ENCODE measurements around the gene USO1.
"Not testable (repeated sequence)": the region's sequence is repeated elsewhere in the genome, so short reads cannot be mapped to it uniquely, and the experiment has no call there.

Gene USO1

DNA sequence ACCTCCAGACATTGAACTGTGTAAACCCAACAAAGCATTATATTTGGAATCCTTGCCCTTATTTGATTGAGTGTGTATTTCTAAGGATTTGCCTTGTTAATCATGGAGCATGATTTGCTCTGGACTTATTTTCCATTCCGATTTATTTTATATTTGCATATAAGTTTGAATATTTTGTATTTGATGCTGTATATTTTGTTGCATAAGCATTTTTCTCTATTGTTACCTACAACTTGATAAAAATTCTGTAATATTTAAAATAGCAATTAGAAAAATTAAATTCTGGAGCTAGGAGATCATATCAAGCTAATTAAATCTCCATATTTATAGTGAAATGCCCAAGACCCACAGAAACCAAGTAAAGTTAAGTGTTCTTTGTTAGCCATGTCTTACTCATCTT, 47.2 kb downstream of the USO1 start:
- DNase-seq = no peak

DNA sequence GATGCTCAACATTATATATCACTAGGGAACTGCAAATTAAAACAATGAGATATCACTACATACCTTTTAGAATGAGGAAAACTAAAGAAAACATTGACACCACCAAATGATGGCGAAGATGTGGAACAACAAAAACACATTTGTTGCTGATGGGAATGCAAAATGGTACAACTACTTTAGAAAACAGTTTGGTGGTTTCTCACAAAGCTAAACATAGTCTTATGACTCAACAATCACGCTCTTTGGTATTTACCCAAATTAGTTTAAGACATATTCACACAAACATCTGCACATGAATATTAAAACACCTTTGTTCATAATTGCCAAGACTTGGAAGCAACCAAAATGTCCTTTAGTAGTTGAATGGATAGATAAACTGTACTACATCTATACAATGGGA, 53.2 kb downstream of the USO1 start:
- DNase-seq = no peak

DNA sequence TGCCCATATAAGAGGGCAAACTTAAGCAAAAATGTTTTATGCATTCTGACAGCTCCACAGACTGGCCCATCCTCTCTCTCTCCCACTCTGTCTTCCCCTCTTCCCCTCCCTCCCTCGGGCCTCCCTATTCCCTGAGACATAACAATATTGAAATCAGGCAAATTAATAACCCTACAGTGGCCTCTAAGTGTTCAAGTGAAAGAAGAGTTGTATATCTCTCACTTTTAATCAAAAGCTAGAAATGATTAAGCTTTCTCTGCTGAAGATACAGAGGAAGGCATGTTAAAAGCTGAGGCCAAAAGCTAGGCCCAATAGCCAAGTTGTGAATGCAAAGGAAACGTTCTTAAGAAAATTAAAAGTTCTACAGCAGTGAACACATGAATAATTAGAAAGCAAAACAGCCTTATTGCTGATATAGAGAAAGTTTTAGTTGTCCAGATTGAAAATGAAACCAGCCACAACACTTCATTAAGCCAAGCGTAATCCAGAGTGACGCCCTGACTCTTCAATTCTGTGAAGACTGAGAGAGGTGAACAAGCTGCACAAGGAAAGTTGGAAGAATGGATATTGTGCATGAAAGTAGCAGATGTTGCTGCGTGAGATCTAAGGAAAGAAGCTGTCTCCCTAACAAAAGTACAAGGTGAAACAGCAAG, 54.9 kb downstream of the USO1 start:
- no peak for DNase-seq

DNA sequence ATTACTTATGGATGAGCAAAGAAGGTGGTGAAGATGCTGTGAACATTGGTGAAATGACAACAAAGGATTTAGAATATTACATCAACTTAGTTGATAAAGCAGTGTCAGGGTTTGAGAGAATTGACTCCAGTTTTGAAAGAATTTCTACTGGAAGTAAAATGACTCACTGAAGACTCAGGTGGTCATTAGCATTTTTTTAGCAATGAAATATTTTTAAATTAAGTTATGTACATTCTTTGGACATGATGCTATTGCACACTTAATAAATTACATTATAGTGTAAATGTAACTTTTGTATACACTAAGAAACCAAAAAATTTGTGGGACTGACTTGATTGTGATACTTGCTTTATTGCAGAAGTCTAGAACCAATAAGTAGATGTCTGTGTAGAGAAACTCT, 56.9 kb downstream of the USO1 start:
- DNase-seq = no peak

DNA sequence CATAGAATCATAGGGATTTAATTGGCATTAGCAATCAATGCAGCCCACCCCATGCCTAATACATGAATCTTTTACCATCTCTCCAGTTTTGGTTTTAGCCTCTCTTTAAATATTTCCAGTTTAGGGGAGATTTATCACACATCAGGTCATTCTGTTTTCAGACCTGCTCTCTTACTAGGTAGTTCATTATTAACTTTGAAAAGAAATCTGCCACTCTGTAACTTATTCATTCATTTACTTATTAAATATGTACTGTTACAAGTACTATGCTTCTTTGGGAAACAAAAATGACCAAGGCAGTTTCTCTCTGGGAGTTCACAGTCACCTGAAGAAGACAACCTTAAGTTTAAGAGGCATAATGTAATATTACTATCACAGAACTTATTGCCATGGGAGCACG, 62.1 kb downstream of the USO1 start:
- DNase-seq = no peak

DNA sequence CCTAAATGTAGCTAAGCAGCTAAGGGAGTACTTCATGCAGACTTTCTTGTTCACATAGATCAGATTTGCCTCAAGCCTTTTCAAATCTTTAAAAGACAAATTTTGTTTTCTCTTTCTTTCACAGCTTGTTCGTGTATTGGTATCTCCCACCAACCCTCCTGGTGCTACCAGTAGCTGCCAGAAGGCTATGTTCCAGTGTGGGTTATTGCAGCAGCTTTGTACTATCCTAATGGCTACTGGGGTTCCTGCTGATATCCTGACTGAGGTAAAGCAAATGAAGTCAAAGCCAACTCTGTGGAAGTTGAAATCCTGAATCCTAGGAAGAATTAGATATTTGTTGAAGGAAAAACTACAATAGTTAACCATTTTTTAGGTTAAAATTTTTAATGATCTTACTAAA, 62.6 kb downstream of the USO1 start:
- no peak for DNase-seq

DNA sequence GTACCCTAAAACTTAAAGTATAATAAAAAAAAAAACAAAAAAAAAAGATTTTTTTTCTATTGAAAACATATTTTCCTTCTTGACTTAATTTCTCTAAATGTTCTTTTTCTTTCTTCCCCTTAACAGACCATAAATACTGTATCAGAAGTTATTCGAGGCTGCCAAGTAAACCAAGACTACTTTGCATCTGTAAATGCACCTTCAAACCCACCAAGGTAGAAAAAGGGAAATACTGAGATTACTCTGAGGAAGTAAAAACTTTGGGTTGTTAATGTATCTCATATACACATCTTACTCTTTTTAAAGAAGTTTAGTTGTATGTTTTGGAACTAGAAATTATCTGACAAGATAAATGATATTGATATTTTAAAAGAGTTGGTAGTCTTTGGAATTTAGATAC, 65.6 kb downstream of the USO1 start:
- no peak for DNase-seq

DNA sequence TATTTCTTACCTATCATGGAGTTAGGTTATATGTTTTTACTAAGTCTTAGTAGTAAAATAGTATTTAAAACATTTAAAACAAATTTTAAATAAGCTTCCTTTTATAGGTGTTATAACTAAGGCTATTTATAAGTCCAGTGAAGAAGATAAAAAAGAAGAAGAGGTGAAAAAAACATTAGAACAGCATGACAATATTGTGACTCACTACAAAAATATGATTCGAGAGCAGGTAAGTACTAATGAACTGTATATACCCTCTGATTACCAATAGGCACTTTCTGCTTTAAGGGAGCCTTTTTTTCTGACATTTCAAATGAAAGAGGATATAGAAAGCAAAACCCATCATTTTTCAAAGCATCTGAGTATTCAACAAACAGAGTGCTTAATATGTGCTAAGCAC, 76.6 kb downstream of the USO1 start:
- no peak for DNase-seq

DNA sequence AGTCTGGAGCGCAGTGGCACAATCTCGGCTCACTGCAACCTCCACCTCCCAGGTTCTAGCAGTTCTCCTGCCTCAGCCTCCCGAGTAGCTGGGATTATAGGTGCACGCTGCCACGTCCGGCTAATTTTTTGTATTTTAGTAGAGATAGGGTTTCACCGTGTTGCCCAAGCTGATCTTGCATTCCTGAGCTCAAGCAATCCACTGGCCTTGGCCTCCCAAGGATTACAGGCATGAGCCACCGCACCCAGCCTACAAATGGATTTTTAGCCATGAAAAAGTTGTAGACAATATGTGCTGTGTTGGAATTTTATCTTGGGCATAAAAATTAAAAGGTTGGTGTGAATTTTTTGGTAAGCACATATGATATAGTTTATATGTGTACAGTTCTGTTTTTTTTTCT, 81.7 kb downstream of the USO1 start:
- DNase-seq = not testable (repeated sequence)

DNA sequence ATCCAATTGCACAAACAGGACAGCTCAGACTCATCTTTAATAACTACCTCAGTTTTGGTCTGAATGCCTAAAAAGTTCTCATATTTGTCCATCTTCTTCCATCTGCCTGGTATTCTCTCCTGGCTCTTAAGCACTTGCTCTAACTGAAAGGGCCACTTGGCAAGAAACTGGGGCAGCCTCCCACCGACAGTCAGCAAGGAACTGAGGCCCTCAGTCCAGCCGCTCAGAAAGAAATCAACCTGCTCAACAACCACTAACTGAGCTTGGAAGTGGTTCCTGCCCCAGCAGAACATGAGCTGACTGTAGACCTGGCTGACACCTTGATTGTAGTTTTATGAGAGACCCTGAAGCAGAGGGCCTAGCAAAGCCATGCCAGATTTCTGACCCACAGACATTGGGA, 93.5 kb downstream of the USO1 start:
- no peak for DNase-seq

DNA sequence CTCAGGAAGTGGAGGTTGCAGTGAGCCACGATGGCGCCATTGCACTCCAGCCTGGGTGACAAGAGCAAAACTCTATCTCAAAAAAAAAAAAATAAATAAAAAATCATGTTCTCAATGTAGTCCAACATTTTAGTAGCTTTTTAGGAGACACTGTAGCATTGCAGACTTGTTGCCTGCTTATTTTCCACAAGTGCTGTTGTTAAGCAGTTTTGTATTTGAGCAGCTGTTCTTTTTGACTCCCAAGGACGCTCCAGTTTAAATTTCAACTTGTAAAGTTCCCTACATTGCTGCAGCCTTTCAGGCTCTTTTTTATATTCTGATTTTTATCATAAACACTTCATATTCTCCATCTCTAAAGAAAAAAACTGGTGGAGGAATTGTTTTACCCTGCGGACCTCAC, 94.7 kb downstream of the USO1 start:
- DNase-seq = no peak

DNA sequence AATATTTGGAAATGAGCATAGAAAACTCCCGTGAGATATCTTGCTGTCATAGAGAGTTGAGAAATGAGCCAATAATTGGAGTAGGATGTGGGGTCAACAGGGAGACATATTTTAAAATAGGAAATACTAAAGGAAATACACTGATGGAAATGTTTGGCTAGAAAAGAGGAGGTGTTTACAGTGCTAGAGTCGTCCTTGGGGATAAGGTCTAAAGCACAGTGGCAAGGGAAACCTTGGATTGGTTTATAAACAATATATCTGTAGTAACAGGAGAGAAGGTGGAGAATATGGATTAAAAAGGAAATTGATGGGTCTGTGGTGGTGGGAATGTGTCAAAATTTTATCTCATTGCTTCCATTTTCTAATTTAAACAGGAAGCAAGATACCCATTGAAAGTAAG, 95.8 kb downstream of the USO1 start:
- no peak for DNase-seq

DNA sequence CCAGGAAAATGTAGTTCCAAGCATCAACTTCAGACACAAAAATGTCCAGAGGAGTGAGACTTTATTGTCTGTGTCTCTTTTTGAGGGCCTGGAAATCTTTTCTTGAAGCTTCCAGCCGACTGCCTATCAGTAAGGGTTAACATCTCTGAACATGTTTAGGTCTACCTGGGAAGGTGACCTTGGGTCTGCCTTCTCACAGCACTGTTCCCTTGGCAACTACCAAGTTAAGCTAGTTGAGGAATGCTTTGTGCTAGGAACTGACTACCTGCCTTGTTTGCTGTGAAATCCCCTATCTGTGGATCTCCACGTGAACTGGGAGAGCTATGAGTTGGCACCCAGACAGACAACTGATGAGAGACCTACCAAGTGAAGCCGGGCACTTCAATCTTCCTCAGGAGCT, 96.3 kb downstream of the USO1 start:
- DNase-seq = no peak

DNA sequence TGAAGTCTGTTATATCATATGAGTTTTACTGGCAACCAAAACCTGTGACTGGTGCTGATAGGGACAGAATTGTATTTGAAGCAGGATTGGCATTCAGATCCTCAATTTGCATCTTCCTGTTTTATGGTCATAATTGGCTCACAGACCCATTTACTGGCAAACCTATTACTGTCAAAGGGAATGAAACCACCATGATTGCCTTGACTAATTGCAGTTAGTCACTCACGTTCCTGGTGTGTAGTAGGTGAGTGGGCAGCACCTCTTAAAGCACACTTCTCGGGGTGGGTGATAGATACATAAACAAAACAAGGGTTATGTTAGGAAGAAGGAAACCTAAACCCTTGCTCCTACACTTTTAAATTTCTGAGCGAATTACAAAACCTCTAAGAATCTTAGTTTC, 96.8 kb downstream of the USO1 start:
- no peak for DNase-seq

DNA sequence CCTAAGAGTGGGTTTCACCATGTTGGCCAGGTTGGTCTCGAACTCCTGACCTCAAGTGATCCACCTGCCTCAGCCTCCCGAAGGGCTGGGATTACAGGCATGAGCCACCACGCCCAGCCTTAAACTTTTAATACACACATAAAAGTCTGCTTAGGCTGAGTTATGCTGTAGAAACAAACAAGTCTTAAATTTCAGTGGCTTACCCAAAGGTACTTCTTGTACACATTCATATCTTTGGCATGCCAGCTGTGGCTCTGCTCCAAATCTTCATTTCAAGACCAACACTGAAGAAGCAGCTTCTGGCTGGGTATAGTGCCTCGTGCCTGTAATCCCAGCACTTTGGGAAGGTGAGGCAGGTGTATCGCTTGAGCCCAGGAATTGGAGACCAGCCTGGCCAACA, 97.6 kb downstream of the USO1 start:
- DNase-seq = no peak

DNA sequence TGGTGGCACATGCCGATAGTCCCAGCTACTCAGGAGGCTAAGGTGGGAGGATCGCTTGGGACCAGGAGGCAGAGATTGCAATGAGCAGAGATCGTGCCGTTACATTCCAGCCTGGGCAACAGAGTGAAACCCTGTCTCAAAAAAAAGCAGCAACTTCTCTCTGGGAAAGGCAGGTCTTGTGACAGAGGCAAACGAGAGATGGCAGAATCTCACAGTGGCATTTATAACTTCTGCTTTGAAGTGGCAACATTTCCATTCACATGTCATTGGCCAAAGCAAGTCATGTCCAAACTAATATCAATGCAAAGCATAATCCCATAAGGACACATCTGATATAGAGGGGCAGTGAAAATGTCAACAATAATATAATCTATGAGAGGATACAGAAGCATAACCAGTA, 98.0 kb downstream of the USO1 start:
- DNase-seq = no peak

DNA sequence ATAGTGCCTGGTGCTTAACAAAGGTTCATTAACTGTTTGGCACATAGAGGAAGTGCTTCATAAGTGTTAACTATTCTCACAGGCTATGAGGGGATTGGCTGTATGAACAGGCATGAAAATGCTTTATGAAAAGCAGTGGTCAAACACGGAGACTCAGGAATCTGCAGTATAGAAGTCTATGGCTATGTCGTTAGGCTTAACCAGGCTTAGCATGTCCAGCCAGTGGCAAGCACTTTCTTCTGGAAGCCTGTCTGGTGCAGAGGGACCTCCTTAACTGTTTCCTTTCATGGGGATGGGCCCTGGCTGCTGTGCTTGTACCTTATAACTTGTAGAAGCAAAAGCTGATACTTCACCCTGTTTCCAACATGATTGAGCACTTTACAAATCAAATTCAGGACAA, 99.4 kb downstream of the USO1 start:
- no peak for DNase-seq

DNA sequence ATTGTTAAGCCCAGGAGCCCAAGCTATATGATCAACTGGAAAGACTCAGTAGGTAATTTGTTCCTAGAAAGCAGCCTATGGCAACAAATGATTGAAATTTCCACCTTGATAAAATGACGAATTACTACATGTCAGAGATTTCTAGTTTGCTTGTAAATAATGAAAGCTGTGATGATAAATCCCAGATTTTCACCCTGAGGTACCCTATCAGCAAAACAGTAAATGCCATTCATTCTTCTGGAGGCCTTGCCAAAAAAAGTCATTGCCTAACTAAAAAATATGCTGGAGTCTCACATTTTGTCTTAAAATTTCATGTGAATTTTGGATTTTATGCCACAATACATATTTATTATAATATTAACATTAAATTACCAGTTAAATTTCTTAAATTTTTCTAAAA, 106.5 kb downstream of the USO1 start:
- no peak for DNase-seq

DNA sequence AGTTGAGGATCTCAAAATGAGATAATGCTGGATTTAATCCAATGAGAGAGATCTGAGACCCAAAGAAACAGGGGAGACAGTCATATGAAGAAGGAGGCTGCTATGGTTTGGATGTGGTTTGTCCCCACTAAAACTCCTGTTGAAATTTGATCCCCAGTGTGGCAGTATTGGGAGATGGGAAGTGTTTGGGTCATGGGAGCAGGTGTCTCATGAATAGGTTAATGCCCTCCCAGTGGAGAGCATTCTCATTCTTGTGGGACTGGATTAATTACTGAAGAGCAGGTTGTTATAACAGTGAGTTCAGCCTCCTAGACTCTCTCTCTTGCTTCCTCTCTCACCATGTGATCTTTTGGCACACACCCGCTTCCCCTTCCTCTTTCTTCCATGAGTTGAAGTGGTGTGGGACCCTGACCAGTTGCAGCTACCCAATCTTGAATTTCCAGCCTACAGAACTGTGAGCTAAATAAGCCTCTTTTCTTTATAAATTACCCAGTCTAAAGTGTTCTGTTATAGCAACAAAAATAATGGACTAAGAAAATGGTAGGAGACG, 107.6 kb downstream of the USO1 start:
- DNase-seq = no peak

DNA sequence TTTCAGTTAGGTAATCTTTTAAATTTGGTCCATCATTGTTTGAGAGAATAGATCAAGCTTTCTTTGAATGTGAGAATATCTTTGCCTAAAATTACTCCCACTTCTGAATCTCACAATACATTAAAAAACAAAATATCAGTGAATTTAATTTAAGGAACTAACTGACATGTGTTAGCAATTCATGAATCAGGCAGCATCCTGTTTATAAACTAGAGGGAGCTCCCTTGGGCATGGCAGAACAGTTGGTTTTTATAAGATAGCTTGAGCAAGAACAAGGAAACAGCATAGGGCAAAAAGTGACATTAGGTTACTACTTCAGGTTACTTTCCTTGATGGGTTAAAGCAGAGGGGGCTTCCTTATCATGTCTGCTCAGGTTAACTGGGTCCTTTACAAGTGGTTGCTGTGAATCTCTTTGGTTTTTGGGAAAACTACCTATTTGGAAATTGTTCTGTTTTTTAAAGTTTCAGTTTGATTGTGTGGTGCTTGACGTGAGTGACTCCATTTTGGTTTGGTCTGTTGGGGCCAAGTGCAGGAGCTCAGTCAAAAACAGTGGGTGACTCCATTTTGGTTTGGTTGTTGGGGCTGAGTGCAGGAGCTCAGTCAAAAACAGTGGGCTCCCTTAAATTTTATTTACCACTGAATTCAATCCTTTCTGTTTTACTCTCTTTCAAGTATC, 109.9 kb downstream of the USO1 start:
- DNase-seq = no peak

DNA sequence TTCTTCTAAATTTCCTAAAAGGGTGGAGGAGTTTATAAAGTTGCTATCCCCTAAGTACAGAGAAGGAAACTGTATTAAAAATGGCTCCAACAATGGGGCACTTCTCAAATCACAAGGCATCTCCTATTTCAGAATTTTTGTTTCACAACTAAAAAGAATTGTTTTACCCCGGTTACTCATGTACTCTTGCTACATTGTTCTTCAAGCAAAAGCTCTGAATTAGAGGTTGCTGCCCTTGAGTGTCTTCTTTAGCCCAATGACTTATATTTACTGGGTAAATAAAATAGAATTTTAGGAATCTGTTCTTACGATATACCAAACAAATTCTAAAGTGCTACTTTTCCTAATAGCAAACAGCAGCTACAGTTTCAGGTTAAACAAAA, 110.4 kb downstream of the USO1 start:
- no peak for DNase-seq

DNA sequence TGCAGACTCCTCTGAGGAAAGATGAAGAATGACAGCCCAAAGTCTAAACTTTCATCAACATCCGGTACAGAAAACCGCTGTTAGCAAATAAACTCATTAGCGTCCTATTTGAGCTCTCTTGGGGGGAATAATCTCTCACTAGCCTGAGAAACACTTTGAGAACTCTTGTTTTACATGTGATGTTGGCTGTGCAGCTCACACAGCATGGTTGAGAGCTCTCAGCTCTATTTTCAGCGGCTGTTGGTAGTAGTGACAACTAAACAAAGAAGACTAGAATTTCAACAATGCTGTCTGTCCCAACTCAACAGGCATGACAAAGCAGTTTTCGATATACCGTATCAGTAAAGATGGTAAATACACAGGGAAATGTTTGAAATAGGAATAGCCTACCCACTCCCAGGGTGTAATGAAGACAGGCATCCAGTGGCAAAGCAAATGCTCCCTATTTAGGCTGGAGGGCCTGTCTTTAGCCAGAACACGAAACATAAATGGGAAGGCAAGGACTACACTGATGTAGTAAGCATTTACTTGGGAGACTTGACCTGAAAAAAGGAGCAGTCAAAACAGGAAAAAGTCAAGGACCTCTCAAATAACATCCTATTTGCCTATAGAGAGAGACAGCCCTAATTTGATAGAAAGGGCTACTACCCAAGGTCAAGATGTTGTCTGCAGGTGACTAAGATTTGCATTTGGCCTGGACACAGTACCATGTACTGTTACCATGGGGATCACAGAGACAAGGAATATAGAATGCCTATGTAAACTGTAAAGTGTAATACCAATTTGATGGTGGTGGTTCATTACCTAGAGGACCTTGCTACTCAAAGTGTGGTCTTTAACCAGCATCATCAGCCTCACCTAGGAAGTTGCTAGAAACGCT, 117.5 kb downstream of the USO1 start:
- DNase-seq = no peak

DNA sequence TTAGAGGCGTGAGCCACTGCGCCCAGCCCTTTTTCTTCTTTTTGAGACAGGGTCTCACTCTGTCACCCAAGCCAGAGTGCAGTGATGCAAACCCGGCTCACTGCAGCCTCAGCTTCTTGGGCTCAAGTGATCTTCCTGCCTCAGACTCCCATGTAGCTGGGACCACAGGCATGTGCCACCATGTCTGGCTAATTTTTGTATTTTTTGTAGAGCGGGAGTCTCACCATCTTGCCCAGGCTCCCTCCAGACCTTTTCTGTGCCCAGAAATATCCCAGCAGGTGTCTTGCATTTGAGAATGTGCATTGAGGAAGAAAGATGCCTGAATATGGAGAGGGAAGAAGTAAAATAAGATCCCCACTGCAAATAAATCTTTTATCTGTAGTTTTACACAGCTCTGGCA, 119.2 kb downstream of the USO1 start:
- DNase-seq = no peak

DNA sequence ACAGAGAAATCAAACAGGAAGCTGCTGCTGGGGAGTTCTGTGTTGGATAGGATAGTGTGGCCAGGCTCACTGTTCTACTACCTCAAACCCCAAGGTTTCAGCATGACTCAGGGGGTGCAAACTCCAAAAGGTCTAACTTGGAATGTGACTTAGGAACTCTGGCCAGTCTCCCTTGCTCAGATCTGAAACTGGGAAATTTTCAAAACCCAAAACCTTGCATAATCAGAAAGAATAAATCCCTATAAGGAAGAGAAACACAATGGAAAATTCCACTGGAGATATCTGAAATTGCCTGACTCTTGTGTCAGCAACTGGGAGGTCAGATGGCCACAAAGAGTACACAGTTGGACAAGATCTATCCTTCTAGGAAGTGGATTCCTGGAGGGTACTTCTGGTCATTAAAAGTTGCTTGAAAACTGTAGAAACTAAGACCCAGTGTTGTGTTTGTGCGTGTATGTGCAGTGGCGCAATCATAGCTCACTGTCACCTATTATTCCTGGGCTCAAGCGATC, 119.8 kb downstream of the USO1 start:
- no peak for DNase-seq
